Glomerular visceral epithelial cell (primary cell): ENCODE results near the gene AHCYL2.
"Not testable (repeated sequence)": the region's sequence is repeated elsewhere in the genome, so short reads cannot be mapped to it uniquely, and the experiment has no call there.

Experiments used
- DNase-seq: peaks from one replicate; pipeline ENCODE4 v3.0.0-alpha.2; 2016; ENCODE audit errors: extremely low spot score

AHCYL2 gene

GRCh38 chr7:129351320-129351719 lies 126.5 kb downstream of the AHCYL2 start:
- peak; percentile 5 for DNase-seq

- DNase-seq: peak; percentile 17
These were observed 128.3 kb downstream of the AHCYL2 start for GRCh38 chr7:129353104-129353503.

- no peak for DNase-seq
These were observed 129.8 kb downstream of the AHCYL2 start for GRCh38 chr7:129354428-129355157.

DNA sequence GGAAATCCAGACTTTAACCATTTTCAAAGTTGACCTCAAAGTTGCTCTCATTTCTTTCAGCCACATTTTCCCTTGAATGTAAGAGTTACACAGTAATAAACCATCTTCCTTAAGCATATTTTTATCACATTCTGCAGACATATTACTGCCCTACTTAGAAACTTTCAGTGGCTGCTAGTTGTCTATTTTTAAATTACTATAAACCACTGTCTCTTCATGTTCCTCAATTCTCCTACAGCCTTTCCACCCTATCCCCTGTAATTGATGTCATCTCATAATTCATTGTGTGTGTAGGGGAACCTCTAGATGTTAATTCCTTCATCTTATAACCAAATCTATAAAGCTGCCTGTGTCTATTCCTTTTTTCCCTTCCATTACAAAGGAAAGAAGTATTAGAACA lies 131.3 kb downstream of the AHCYL2 start:
- no peak for DNase-seq

DNA sequence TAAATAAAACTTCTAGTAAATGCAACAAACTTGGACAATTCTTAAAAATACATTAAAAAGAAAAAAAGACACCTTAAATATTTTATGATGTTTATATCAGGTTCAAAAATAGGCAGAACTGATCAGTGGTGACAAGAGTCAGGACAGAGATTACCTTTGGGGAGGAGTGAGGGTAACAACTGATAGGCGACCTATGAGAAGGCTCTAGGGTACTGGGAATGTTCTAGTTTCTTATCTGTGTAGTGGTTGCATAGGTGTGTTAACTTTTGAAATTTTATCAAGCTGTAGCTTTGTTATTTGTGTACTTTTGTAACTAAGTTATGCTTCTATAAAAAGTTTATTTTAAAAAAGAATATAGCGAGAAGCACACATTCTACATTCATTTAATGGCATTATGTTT lies 134.3 kb downstream of the AHCYL2 start:
- DNase-seq: no peak

- DNase-seq: no peak
These were observed 134.8 kb downstream of the AHCYL2 start for GRCh38 chr7:129359638-129360037.

DNA sequence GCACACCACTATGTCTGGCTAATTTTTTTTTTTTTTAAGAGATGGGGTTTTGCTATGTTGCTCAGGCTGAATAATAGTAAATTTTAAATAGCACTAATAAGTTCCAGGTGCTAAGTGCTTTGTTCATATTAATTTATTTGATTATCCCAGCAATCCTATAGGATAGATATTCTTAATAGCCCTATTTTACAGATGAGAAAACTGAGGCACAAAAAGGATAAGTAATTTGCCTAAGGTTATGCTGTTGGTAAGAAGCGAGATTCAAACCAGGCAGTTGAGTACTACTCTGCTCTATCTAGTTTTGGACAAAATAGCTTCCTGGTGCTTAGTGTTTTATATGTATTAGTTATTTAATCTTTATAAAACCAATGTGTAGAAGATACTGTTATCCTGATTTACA lies 136.9 kb downstream of the AHCYL2 start:
- no peak for DNase-seq

DNA sequence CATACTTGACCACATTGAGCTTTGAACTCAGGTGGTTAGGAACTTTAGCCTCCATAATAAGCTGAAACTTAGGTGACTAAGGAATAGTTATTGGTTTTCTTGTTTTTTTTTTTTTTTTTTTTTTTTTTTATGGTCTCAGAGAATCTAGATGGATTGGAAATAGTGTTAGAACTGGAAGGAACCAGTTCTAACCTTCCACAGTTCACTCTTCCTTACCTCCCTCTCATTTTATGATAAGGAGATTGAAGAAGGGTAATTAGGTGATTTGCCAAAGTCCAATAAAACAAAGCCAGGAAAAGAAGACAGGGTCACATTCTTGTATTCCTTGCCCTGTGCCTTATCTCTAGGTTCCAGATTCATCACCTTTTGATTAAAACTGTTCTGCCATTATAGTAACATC lies 137.7 kb downstream of the AHCYL2 start:
- DNase-seq: no peak

- DNase-seq: no peak
These were observed 142.5 kb downstream of the AHCYL2 start for GRCh38 chr7:129367349-129367699.

GRCh38 chr7:129367700-129368388 lies 143.0 kb downstream of the AHCYL2 start:
- peak; percentile 67 for DNase-seq

GRCh38 chr7:129368389-129368986 lies 143.7 kb downstream of the AHCYL2 start:
- DNase-seq: no peak

GRCh38 chr7:129369447-129369846 lies 144.6 kb downstream of the AHCYL2 start:
- DNase-seq: not testable (repeated sequence)

DNA sequence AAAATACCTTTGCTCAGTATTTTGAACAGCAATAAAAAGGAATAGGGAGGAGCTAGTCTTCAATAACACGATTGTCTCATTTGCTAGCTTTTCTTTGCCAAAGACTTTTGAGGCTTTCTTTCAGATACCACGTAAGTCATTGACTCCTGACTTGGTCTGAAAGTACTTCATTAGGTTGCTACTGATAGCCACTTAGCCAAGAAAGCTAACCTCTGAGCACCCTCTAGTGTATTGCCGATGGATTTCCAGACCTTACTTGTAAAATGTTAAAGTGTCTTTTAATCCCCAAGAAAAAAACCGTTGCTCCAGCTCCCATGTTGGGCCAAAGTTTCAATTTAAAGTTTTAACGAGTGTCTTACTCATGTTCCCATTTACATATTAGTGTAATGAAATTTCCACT lies 146.0 kb downstream of the AHCYL2 start:
- DNase-seq: no peak

- no peak for DNase-seq
These were observed 146.7 kb downstream of the AHCYL2 start for GRCh38 chr7:129371487-129371886.

- no peak for DNase-seq
These were observed 149.0 kb downstream of the AHCYL2 start for GRCh38 chr7:129373651-129374428.

GRCh38 chr7:129375141-129375938 lies 150.5 kb downstream of the AHCYL2 start:
- DNase-seq: no peak

DNA sequence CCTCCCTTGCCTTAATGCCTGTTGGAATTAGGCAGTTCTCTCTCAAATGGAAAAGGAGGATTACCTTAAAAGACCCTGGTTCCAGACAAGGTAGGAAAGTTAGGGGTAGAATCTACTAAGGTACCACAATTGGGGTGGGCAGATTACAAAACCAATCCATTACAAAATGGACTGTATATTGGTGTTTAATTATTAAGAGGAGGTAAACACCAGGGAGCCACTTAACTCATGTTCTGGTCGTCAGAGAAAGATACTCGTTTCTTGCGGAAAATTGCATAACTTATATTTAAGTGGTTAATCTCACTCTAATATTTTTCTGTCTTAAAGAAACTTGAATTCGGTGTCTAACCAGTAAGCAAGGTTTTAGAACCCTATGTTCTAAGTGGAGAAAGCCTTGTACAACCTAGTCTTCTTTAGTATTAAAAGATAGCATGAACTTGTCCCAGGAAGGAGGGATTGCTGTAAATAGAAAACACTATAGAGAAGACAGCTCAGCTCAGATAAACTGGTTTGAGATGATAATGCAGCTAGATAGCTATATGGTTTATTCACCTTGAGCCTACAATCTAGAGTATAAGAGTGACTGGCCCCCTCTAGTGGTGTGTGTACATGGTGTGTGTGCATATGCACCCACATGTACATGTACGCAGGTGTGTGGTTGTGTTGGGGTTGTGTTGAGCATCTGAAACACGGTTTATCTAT lies 151.4 kb downstream of the AHCYL2 start:
- DNase-seq: peak; percentile 14

GRCh38 chr7:129376778-129377700 lies 152.2 kb downstream of the AHCYL2 start:
- peak; percentile 2 for DNase-seq

DNA sequence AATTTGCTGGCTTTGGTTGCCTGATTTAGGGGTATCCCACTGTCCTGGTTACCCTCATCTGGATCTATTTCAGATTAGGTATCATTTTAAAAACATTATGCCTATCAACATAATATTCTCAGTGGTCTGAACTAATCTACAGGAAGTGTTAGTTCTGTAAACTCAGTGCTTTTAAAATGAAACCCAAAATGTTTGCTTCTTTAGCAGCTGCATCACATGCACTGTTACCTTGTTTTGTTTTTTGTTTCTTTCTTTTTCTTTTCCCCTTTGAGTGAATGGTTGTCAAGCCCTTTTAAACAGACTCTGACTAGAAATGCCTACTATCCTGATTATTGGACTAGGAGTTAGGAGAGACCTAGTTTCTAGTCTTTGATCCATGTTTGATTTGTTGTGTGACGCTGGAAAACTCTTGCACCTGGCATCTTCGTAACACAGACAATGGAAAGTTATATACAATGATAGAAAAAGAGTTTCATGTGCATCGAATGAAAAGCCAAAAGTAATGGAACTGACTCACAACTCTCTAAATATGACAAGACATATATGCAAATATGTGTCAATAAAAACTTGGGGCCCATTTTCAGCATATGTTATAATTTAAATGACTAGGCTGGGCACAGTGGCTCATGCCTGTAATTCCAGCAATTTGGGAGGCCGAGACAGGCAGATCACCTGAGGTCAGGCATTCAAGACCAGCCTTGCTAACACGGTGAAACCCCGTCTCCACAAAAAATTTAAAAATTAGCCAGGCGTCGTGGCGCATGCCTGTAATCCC lies 157.1 kb downstream of the AHCYL2 start:
- DNase-seq: no peak
